WERI-Rb-1 (cell line): ENCODE measurements around the gene TRIM9.

Experiments
- DNase-seq: peaks from one replicate; pipeline ENCODE4 v3.0.0-alpha.2; 2020
- H3K27ac ChIP-seq: fragments of 250-450 bp; sonication (Bioruptor Pico); 2 replicates; pipeline ENCODE4 v1.5.1; 2020; ENCODE audit warnings: mild to moderate bottlenecking, moderate library complexity
- H3K27me3 ChIP-seq: fragments of 250-450 bp; sonication (Bioruptor Pico); 2 replicates; pipeline ENCODE4 v1.5.1; 2021; ENCODE audit warnings: mild to moderate bottlenecking, low read depth, moderate library complexity; ENCODE audit not compliant: insufficient read depth, severe bottlenecking
- H3K36me3 ChIP-seq: fragments of 250-450 bp; sonication (Bioruptor Pico); 2 replicates; pipeline ENCODE4 v1.5.1; 2020; ENCODE audit warnings: mild to moderate bottlenecking, moderate library complexity
- H3K4me3 ChIP-seq: 2 replicates; pipeline ENCODE4 v1.5.1; 2011; ENCODE audit warnings: low read depth, mild to moderate bottlenecking, control low read depth, low read length
- H3K9me3 ChIP-seq: fragments of 250-450 bp; sonication (Bioruptor Pico); 2 replicates; pipeline ENCODE4 v1.5.1; 2021; ENCODE audit warnings: mild to moderate bottlenecking, moderate library complexity; ENCODE audit not compliant: severe bottlenecking
- TF ChIP-seq, protein P1 (sequence below): IDR thresholded peaks from 2 replicates; pipeline ENCODE4 v1.5.1; 2011; ENCODE audit warnings: low read depth, mild to moderate bottlenecking, control low read depth, inconsistent platforms, low read length

Gene TRIM9

GRCh38 chr14:51073731-51074130 lies 21.2 kb downstream of the TRIM9 start:
- Histone ChIP-seq H3K27me3 (no peaks in the 10 kb centered on the region), H3K4me3 (no peak overlapping the region), H3K9me3 (peaks cover 2% of the 10 kb centered on the region), H3K27ac (no peak overlapping the region), H3K36me3 (no peaks in the 10 kb centered on the region)
- TF ChIP-seq, protein P1, sequence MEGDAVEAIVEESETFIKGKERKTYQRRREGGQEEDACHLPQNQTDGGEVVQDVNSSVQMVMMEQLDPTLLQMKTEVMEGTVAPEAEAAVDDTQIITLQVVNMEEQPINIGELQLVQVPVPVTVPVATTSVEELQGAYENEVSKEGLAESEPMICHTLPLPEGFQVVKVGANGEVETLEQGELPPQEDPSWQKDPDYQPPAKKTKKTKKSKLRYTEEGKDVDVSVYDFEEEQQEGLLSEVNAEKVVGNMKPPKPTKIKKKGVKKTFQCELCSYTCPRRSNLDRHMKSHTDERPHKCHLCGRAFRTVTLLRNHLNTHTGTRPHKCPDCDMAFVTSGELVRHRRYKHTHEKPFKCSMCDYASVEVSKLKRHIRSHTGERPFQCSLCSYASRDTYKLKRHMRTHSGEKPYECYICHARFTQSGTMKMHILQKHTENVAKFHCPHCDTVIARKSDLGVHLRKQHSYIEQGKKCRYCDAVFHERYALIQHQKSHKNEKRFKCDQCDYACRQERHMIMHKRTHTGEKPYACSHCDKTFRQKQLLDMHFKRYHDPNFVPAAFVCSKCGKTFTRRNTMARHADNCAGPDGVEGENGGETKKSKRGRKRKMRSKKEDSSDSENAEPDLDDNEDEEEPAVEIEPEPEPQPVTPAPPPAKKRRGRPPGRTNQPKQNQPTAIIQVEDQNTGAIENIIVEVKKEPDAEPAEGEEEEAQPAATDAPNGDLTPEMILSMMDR, result no peak
- no peak for DNase-seq

- DNase-seq, result no peak
- Histone ChIP-seq H3K36me3 (no peaks in the 10 kb centered on the region), H3K27me3 (no peaks in the 10 kb centered on the region), H3K4me3 (no peak overlapping the region), H3K9me3 (peaks cover 2% of the 10 kb centered on the region), H3K27ac (no peak overlapping the region)
- TF ChIP-seq, protein P1, result no peak
Observed at GRCh38 chr14:51072976-51073375, 21.9 kb downstream of the TRIM9 start.

DNA sequence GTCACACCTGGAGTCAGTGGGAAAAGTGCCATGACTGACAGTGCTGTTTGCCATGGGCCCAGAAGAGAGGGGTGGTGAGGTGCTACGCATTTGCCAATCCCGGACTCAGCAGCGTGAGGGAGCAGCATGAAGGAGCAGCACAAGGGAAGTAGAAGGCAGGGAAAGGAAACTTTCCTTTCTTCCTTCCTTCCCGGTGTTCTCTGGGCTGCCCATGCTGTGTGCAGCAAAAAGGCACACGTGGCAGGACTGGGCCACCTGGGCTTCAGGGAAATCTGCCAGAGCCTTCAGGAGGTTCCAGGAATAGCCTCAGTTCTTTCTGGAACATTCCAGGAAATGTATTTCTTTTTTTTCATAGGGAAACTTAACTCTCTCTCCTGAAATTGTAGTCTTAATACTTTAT lies 23.0 kb downstream of the TRIM9 start:
- Histone ChIP-seq H3K4me3 (no peak overlapping the region), H3K27me3 (no peaks in the 10 kb centered on the region), H3K9me3 (peaks cover 2% of the 10 kb centered on the region), H3K27ac (no peak overlapping the region), H3K36me3 (no peaks in the 10 kb centered on the region)
- TF ChIP-seq, protein P1, result no peak
- DNase-seq, result no peak

GRCh38 chr14:51070726-51071125 lies 24.2 kb downstream of the TRIM9 start:
- peaks cover 2% of the 10 kb centered on the region for H3K9me3 ChIP-seq
- H3K36me3 ChIP-seq, result no peaks in the 10 kb centered on the region
- H3K27me3 ChIP-seq, result no peaks in the 10 kb centered on the region
- no peak overlapping the region for H3K27ac ChIP-seq
- H3K4me3 ChIP-seq, result no peak overlapping the region
- TF ChIP-seq, protein P1, result no peak
- DNase-seq, result no peak

DNA sequence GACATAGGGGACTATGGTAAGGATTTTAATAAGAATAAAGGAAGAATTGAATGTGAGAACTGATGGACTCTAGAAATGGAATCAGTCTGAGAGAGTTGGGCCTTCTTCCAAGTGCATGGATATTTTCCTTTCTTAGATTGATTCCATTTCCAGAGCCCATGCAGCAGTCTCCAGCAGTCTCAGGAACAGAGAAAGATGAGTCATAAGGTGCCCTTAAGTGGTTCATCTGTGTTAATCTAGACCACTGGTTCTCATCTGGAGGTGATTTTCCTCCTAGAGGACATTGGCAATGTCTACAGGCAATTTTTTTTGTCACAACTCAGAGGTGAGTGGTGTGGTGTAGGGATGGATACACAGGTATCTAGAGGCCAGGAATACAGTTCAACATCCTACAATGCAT lies 25.9 kb downstream of the TRIM9 start:
- H3K36me3 ChIP-seq, result no peaks in the 10 kb centered on the region
- no peak for DNase-seq
- no peak overlapping the region for H3K4me3 ChIP-seq
- H3K9me3 ChIP-seq, result peaks cover 2% of the 10 kb centered on the region
- H3K27ac ChIP-seq, result no peak overlapping the region
- TF ChIP-seq, protein P1, result no peak
- no peaks in the 10 kb centered on the region for H3K27me3 ChIP-seq

GRCh38 chr14:51068268-51068667 lies 26.6 kb downstream of the TRIM9 start:
- Histone ChIP-seq H3K4me3 (no peak overlapping the region), H3K9me3 (peaks cover 2% of the 10 kb centered on the region), H3K36me3 (no peaks in the 10 kb centered on the region), H3K27me3 (no peaks in the 10 kb centered on the region), H3K27ac (no peak overlapping the region)
- TF ChIP-seq, protein P1, result no peak
- DNase-seq, result no peak
